GM18907 (cell line): ENCODE measurements around the gene HSPA1B.
"Not testable (repeated sequence)": the region's sequence is repeated elsewhere in the genome, so short reads cannot be mapped to it uniquely, and the experiment has no call there.

Source experiments
- ATAC-seq: cut with Tn5 transposase; IDR thresholded peaks from one replicate; pipeline ENCODE4 v1.9.1; 2021; ENCODE audit warnings: mild to moderate bottlenecking, moderate library complexity; ENCODE audit not compliant: unreplicated experiment

HSPA1B gene

DNA sequence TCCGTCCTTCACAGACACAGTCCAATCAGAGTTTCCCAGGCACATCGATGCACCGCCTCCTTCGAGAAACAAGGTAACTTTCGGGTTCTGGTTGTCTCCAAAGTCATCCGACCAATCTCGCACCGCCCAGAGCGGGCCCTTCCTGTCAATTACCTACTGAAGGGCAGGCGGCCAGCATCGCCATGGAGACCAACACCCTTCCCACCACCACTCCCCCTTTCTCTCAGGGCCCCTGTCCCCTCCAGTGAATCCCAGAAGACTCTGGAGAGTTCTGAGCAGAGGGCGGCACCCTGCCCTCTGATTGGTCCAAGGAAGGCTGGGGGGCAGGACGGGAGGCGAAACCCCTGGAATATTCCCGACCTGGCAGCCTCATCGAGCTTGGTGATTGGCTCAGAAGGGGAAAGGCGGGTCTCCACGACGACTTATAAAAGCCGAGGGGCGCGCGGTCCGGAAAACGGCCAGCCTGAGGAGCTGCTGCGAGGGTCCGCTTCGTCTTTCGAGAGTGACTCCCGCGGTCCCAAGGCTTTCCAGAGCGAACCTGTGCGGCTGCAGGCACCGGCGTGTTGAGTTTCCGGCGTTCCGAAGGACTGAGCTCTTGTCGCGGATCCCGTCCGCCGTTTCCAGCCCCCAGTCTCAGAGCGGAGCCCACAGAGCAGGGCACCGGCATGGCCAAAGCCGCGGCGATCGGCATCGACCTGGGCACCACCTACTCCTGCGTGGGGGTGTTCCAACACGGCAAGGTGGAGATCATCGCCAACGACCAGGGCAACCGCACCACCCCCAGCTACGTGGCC is at the start of gene HSPA1B:
HSPA1B (plus strand) TSS at position 453 of the 794 bp plus-strand sequence; CDS start at position 666, 213 bp downstream.
- ATAC-seq, result peak; percentile 69

DNA sequence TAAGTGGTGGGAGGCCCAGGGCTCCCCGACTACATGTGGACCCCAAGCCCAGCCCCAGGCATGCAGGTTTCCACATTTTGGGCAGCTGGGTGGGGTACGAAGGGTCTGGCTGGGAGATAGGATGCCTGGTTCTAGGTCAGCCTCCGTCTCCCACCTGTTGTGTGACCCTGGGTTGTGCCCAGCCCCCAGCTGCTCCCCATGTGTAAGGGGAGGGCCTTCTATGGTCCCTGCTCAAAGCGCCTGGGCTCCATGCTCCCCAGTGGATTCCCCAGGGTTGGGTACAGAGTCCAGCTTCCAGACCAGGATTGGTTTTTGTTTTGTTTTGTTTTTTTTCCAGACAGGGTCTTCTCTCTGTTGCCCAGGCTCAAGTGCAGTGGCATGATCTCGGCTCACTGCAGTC is 49.3 kb upstream of the HSPA1B start:
- ATAC-seq, result no peak

DNA sequence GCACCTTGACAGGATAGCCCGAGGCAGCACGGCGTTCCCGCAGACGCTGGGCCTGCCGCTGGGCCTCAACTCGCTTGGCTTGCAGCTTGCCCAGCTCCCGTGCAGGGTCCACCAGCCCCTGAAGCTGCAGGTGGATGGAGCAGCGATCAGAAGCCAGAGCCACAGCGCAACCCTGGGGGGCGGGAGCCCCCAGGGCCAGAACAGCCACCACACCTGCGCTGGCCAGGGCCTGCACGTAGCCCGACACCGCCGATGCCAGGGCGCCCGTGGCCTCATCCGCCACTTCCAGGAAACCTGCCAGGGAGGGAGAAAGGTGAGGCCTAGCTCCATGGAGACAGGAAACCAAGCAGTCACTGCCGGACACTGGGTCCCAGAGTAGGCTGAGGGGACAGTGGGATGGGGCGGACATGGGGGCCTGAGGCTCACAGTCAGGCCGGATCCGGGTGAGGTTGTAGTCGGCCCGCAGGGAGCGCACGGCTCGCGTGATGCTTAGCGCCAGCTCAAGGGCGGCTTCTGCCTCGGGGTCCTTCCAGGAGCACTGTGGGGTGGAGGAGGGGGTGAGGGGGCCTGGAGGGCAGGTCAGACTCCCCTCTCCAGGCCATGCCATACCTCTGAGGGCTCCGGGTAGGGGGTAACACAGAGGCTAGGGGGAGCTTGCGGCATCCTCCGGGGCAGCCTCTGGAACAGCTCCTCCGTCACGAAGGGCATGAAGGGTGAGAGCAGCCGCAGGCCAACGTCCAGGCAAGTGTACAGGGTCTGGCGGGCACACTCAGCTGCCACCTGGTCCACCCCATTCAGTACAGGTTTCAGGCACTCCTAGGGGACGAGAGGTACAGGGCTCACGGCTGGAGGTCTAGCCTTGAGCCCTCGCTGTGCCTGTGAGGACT is 48.3 kb upstream of the HSPA1B start:
- ATAC-seq, result no peak

DNA sequence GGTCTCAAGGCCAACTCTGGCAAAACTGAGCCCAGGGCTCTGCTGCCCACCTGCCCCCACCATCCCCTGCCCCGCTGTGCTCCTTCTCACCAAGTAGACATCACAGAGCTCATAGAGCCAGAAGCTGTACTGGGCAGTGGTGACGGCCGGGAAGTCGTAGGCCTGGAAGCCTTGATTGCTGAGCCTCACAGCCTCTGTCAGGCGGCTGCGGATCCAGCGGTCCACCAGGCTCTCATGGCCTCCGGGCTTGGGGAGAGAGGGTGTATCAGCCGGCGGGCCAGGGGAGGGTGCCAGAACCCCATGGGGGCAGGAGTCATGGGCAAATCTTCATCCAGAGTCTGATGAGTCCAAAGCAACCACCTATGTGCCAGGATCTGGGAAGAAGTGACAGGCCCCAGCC is 47.6 kb upstream of the HSPA1B start:
- ATAC-seq, result no peak

DNA sequence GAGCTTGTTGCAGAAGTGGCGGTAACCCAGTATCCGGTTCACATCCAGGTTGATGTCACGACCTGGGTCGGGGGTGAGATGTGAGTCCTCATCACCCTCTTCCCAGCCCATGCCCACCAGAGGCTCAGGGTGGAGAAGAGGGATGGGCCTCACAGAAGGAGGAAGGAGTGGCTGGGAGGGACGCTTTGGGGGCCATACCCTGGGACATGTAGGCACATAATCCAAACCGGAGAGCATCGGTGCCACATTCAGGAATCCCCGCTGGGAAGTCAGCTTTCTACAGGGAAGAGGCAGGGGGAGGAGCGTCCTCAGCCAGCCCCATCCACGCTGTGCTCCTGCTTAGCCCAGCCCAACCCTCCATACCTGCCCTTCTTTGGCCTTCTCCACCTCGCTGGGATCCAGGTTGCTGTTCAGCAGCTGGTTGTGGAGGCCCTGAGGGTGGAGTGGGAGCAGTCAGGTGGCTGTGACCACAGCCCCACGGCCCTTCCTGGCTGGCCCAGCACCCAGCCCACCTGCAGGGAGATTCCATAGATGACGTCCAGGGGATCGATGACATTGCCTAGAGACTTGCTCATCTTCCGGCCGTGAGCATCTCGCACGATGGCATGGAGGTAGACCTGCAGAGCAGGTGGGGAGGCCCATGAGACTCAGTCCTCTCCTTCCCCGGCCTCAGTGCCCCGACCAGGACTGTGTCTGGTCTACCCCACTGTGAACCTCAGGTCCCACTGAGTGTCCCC is 46.9 kb upstream of the HSPA1B start:
- no peak for ATAC-seq

DNA sequence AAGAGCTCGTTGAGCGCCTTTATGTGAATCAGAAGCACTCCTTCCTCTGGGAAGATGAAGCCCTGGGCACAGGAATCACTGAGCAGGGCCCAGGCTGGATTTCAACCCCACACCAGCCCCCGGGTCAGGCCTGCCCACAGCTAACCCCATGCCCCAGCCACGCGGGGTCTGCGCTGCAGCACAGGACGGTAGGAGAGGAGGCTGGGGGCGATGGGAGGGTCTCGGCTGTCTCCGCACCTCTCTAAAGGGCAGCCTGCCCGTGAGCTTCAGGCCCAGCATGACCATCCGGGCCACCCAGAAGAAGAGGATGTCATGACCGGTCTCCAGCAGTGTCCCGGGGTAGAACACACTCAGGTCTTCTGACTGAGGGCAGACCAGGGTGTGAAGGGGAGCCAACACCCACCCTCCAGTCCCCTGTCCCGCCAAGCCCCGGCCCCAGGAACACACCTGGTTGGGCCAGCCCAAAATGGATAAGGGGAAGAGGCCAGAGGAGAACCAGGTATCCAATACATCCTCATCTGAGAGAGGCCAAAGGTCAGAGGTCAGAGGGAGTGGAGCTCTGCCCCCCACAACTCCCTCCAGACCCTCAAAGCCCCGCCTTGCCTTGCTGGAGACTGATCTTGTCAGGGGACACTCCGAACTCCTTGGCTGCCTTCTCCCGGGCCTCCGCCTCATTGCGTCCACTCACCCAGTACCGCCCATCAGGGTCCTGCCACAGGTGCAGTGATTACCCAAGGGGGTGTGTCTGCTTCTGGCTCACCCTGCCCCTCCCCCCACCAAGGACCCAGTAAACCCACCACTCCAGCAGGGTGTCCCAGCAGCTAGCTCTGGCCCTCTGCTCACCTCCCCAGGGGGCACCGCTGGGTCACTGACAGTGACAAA is 46.1 kb upstream of the HSPA1B start:
- no peak for ATAC-seq

DNA sequence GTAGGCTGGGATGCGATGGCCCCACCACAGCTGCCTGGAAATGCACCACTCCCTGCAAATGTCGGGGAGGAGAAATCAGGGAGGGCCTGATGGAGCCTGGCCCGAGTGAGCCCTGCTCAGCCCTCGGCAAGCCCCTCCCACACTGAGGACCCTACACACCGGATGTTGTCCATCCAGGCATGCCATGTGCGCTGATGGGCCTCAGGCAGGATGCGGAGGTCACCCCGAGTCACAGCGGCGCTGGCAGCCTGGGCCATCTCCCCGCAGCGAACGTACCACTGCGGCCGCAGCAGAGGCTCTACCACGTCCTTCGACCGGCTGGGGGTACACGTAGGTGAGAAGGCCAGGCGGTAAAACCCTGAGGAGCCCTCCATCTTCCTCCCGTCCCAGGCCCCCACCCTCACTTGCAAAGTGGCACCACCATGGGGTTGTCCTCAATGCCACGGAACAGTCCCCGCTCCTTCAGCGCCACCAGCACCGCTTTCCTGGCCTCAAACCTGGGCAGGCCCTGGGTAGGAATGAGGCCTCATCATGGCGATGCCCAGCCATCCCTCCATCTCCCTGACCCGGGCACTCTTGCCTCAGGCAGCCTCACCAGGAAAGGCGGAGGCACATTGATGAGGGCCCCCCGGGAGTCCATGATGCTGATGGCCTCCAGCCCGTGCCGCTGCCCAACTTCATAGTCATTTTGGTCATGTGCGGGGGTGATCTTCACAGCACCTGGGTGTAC is 45.2 kb upstream of the HSPA1B start:
- ATAC-seq, result no peak

DNA sequence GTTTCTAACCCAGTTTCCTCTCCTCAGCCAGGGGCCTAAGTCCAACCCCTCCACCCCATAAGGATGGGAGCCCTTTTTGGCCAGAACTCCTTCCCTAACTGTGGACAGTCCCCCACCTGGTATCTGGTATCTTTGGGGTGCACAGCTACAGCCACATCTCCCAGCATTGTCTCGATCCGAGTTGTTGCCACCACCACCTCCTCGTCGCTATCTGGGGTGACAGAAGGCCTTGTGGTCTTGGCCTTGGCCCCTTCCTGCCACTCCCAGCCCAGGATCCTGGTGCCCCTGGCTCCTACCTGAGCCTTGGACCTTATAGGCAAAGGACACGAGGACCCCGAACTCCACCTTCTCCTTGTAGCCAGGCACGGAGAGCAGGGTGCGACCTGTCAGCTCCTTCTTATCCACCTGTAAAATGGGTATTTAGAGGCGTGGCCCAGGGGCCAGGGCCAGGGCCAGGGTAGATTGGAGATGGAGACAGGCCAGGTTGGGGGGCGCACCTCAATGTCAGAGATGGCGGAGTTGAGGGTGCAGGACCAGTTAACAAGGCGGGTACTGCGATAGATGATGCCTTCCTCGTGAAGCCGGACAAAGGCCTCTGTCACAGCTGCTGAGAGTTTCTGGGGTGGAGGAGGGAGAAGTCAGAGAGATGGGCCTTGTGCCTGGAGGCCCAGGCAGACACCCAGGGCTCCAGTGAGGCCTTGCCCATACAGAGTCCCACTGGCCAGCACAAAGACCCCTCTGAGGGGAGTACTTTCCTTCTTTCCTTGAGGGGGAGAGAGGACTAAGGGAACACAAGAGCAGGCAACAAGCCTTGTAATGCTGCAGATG is 43.2 kb upstream of the HSPA1B start:
- no peak for ATAC-seq

DNA sequence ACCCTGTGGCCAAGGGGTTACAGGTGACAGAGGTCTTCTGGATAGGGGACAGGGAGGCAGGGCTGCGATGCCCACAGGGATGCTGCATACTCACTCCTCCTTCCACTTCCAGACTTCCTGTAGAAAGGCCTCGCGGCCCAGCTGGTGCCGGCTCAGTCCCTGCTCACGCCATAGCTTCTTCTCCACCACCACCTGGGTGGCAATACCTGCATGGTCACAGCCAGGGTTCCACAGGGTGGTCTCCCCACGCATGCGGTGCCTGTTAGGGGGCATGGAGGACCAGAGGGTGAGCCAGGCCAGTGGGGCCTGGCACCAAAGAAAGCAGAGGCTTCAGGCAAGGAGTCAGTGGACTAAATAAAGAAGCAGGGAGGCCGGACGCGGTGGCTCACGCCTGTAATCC is 42.1 kb upstream of the HSPA1B start:
- no peak for ATAC-seq

DNA sequence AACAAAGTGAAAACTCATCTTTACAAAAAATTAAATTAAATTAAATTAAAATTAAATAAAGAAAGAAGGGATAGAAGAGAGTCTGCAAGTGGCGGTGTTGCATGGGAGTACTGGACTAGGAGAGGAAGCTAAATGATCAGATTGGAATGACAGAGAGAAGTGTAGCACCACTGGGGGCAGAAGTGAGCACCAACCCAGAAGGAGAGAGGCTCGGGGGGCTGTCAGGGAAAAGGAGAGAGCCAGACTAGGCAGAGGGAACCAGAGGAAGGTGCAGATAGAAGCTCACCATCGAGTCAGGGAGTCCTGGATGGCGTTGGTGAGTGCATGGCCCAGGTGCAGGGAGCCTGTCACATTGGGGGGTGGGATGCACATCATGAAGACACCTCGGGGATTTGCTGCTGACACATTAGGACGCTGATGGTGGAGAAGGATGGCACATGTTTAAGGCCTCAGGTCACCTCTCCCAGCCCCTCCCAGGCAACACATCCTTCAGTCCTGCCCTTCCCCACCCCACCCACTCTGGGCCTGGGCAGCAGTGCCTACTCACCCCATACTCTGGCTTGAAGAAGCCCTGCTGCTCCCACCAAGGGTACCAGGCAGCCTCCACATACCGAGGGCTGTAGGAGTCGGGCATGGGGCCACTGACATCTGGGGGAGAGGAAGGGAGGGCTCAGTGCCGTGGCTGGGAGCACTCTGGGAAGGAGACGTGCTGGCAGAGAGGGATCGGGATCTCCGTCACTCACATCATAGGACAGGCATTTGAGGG is 36.0 kb upstream of the HSPA1B start:
- ATAC-seq, result no peak

DNA sequence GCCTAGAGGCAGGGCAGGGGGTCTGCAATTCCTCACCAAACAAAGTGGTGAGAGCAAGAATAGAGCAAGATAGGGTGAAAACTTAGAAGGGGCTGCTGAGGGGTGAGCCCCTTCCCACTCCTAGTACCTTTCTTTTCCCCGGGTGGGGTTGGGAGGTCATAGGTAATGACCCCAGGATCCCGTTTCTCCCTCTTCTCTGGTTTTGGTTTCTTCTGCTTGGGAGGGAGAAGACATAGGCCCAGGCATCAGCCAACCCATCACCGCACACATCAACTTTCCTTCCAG is 35.5 kb upstream of the HSPA1B start:
- ATAC-seq, result no peak

DNA sequence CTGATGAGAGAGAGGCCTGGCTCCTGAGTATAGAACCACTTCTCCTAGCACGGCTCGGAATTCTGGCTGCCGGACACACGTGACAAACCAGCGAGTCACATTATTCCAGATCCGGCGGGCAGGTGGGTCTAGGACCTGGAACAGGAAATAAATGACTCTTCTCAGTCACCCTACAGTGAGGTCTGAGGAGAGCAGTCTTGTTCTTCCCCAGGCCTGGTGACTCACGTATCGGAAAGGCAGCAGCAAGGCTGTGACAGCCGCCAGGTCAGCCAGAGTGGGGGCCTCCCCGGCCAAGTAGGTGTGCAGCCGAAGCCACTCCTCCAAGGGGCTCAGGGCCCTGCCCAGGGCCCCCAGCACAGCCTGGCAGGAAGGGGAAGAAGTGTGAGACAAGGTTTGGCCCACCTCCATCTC is 34.8 kb upstream of the HSPA1B start:
- no peak for ATAC-seq

DNA sequence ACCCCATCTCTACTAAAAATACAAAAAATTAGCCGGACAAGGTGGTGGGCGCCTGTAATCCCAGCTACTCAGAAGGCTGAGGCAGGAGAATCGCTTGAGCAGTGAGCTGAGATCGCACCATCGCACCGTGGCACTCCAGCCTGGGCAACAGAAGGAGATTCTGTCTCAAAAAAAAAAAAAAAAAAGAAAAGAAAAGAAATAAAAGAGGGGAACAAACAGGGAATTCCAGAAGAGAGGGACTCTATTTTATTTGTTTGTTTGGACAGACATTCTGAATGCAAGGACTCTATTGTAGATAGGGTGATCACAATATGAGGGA is 33.7 kb upstream of the HSPA1B start:
- ATAC-seq, result not testable (repeated sequence)

DNA sequence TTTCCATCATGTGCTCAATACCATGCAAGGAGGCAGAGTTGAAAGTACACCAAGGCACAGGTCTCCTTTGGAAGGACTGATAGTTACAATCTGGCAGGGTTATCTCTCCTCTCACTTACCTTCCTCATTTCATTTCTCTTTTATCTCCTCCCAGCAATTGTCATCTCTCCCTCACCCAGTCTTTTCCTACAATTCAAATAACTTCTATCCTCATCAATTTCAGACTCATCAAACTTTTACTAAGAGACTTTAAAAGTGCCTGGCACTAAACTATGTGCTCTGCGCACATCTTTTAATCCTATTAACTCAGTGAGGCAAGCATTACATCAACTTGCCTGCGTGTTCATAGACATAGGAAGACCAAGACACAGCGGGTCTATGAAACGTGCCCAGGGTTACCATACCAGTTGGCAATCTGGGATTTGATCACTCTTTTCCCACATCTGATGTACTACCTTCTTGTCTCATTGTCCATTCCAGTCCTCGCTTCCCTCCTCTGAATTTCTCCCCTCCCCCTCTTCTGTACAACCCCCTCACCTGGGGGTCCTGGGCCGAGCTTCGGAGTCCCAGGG is 33.2 kb upstream of the HSPA1B start:
- ATAC-seq, result no peak

DNA sequence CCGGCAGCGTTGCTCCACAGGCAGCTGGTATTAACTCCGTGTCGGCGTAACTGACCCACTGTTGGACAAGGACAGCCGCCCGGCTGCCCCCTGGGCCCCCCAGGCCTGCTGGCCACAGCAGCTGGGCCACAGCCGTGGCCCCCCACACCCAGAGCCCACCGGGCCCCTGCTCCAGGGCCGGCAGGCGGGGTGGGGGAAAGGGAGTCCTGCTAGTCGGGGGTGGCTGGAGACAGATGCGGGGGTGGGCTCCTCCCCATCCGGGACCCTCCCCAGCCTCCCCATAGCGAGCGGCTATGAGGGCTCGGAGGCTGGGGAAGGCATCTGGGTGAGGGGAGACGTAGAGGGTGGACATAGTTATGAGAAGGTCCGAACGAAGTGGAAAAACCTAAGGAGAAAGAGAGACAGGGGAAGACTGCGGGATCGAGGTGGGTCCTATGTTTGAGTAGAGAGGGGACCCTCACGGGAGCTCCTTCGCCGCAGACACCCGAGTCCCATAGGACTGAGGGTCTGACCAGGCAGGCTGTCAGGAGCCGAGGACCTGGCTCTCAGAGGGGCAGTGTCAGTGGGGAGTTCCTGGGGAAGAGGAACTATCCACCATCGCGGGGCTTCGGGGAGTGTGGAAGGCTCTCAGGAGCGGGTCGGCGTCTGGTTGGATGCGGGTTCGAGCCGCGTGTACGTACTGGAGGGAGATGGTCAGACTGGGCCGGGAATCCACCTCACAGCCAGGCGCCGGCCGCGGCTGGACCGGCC is 32.5 kb upstream of the HSPA1B start:
- ATAC-seq, result peak; percentile 18

DNA sequence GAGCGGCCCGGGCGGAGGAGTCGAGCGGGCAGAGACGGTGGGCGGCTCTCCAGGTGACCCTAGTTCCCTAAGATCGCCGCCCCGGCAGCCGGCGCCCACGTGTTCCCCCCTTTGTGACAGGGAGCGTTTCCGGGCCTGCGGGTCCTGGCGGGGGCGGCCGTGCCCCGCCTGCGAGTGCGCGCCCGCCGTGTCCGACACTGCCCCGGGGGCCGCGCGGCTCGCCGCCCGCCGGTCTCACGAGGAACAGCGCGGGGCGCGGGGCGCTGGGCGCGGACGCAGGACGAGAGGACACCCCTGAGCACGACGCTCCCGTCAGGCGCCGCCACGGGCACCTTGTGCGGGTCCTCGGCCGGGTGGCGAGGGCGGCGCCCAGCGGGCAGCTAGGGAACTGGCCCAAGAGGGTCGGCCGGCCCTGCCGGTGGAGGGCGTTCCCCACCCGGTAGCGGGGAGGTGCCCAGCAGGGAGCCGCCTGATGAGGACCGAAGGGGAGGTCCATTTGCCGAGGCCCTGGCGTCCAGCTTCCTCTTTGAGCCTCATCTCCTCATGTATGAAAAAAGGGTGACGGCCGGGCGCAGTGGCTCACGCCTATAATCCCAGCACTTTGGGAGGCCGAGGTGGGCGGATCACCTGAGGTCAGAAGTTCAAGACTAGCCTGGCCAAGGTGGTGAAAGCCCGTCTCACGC is 31.8 kb upstream of the HSPA1B start, which contains the start of gene VARS1:
VARS1 (minus strand) TSS at position 137 of the 683 bp plus-strand sequence. CDS start 535 bp downstream, outside the sequence.
- peak; percentile 68 for ATAC-seq

DNA sequence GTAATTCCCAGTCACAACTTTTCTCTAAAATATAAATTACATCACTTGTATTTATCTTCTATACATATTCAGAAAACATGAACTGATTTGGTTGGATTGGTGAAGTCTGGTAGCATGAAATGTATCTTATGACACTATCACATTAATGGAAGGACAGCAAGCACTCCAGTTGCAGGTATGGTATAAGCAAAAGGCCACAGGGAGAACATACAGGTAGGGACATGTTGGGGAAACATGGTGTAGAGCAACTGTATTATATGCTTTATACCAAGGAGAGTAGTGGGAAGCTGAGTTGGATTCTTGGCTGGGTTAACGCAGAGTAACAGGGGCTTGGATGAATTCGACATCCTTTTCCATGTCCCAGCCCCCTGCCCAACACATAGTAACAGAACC is 30.5 kb upstream of the HSPA1B start:
- ATAC-seq, result no peak
